HepG2 (cell line): ENCODE results near the gene SHISA4. TPM values are rescaled to one million over a fixed set of nuclear protein-coding genes. Genes with fewer than 3 reads are reported as not detected.

Source experiments
- ATAC-seq: fragments of 200-7000 bp; cut with Tn5 transposase; 3 replicates; pipeline ENCODE4 v1.9.1; 2020; ENCODE audit warnings: mild to moderate bottlenecking, moderate library complexity
- BruUV-seq: library from RNA; stranded (reverse); fragments of 400-500 nt; replicated peaks from 2 replicates; lab custom pipeline; 2021; lab: Mats Ljungman, UMichigan
- CTCF ChIA-PET: fragments of 300-600 bp; formaldehyde crosslinking; extraction: SDS; loops from one replicate; lab custom pipeline; 2021; ENCODE audit warnings: low total read pairs, inconsistent platforms, low intra/inter-chr PET ratio; lab: Yijun Ruan, JAX
- POLR2A ChIA-PET: fragments of 350-600 bp; sonication (Branson Sonifier 250); formaldehyde crosslinking; loops from one replicate; lab custom pipeline; 2020; ENCODE audit warnings: antibody characterized with exemption, inconsistent platforms; lab: Yijun Ruan, JAX
- DNase-seq: peaks from one replicate; pipeline ENCODE4 v3.0.0-alpha.2; 2015; ENCODE audit warnings: low spot score
- FAIRE-seq: peaks from 3 replicates; lab custom pipeline; 2011; peaks lifted over from hg19 to GRCh38; lab: Jason Lieb, UNC
- H2AFZ ChIP-seq: one replicate; pipeline ENCODE4 v1.6.1; 2011; ENCODE audit warnings: low read length, inconsistent platforms
- H3K27ac ChIP-seq: fragments of 300-600 bp; 3 replicates; pipeline ENCODE4 v1.8.0; 2011; ENCODE audit warnings: mixed run types, mild to moderate bottlenecking, mixed read lengths, low read length, inconsistent platforms; ENCODE audit not compliant: insufficient read depth; ENCODE audit errors: extremely low read length
- H3K27me3 ChIP-seq, 2 experiments: fragments of 200-600 bp in 1 of 2; 2 replicates in 1 of 2; 3 replicates in 1 of 2; pipeline versions ENCODE4 v1.6.0 to v1.8.0; 2011; ENCODE audit warnings: low read length in 2 of 2, mild to moderate bottlenecking in 2 of 2, moderate library complexity in 2 of 2, inconsistent platforms in 1 of 2; ENCODE audit not compliant: insufficient read depth in 2 of 2, control insufficient read depth in 1 of 2
- H3K36me3 ChIP-seq, 2 experiments: fragments of 200-600 bp in 1 of 2; replicated peaks in 1 of 2; 2 replicates in 1 of 2; 3 replicates in 1 of 2; pipeline versions ENCODE4 v1.5.1 to v1.8.0; 2011; ENCODE audit warnings: low read length in 2 of 2, inconsistent platforms in 1 of 2; ENCODE audit not compliant: insufficient read depth in 2 of 2, control insufficient read depth in 1 of 2
- H3K4me1 ChIP-seq: 2 replicates; pipeline ENCODE4 v1.5.1; 2012; ENCODE audit warnings: low read length, inconsistent platforms; ENCODE audit not compliant: insufficient read depth
- H3K4me2 ChIP-seq: 2 replicates; pipeline ENCODE4 v1.6.0; 2011; ENCODE audit warnings: low read depth, low read length, inconsistent platforms
- H3K4me3 ChIP-seq, 3 experiments: fragments of 200-600 bp in 1 of 3; sonication (generic), shearing (Covaris generic) in 1 of 3; replicated peaks in 1 of 3; 2 replicates each; pipeline ENCODE4 v1.5.1; 2011 to 2016; ENCODE audit warnings: low read length in 3 of 3, inconsistent platforms in 2 of 3, low read depth in 2 of 3, mild to moderate bottlenecking in 2 of 3, control low read depth in 1 of 3, mixed read lengths in 1 of 3; ENCODE audit not compliant: insufficient read depth in 1 of 3
- H3K79me2 ChIP-seq: one replicate; pipeline ENCODE4 v1.6.1; 2011; ENCODE audit warnings: low read length, inconsistent platforms; ENCODE audit not compliant: insufficient read depth
- H3K9ac ChIP-seq: 2 replicates; pipeline ENCODE4 v1.6.0; 2011; ENCODE audit warnings: mild to moderate bottlenecking, low read depth, low read length, inconsistent platforms; ENCODE audit not compliant: insufficient read depth
- H3K9me3 ChIP-seq: 2 replicates; pipeline ENCODE4 v1.5.1; 2012; ENCODE audit warnings: mild to moderate bottlenecking, low read length
- H4K20me1 ChIP-seq: 2 replicates; pipeline ENCODE4 v1.6.0; 2011; ENCODE audit warnings: inconsistent platforms, mild to moderate bottlenecking, low read length, moderate library complexity; ENCODE audit not compliant: insufficient read depth
- EHMT2 ChIP-seq: fragments of 200-600 bp; sonication (generic); IDR thresholded peaks from 2 replicates; pipeline ENCODE4 v1.7.0; 2017; ENCODE audit warnings: antibody characterized with exemption, low read depth, low read length, borderline replicate concordance
- FOXK1 ChIP-seq: sonication (generic); formaldehyde crosslinking; IDR thresholded peaks from 2 replicates; pipeline ENCODE4 v1.4.0; 2020; ENCODE audit warnings: low read depth, missing genetic modification reagents, borderline replicate concordance
- MAFK ChIP-seq, 2 experiments: IDR thresholded peaks in 1 of 2; conservative IDR thresholded peaks in 1 of 2; 2 replicates each; pipeline ENCODE4 v1.6.1; 2011; ENCODE audit warnings: improper control_type of control experiment in 2 of 2, low read length in 2 of 2
- MATR3 ChIP-seq: sonication (generic); formaldehyde crosslinking; IDR thresholded peaks from 2 replicates; pipeline ENCODE4 v1.4.0; 2020; ENCODE audit warnings: missing genetic modification reagents
- NR1H2 ChIP-seq: sonication (generic); formaldehyde crosslinking; IDR thresholded peaks from 2 replicates; pipeline ENCODE4 v1.8.1; 2022; ENCODE audit warnings: low read depth, missing genetic modification reagents, borderline replicate concordance
- PCBP1 ChIP-seq: fragments of 200-400 bp; formaldehyde crosslinking; IDR thresholded peaks from 2 replicates; pipeline ENCODE4 v1.6.1; 2017; ENCODE audit warnings: mild to moderate bottlenecking, low read depth, low read length, borderline replicate concordance
- RELA ChIP-seq: sonication (generic); formaldehyde crosslinking; IDR thresholded peaks from 2 replicates; pipeline ENCODE4 v1.4.0; 2020; ENCODE audit warnings: missing genetic modification reagents
- SKI ChIP-seq: fragments of 450-650 bp; IDR thresholded peaks from one replicate; pipeline ENCODE4 v1.6.1; 2018; ENCODE audit warnings: mild to moderate bottlenecking; ENCODE audit not compliant: partially characterized antibody
- SRSF4 ChIP-seq: fragments of 200-400 bp; formaldehyde crosslinking; IDR thresholded peaks from one replicate; pipeline ENCODE4 v1.6.1; 2018; ENCODE audit warnings: mild to moderate bottlenecking, low read depth, low read length, moderate library complexity; ENCODE audit not compliant: poor library complexity, severe bottlenecking
- SRY ChIP-seq: sonication (generic); formaldehyde crosslinking; IDR thresholded peaks from 2 replicates; pipeline ENCODE4 v1.8.0; 2022; ENCODE audit warnings: mild to moderate bottlenecking, missing genetic modification reagents
- ZBTB38 ChIP-seq: sonication (generic); formaldehyde crosslinking; IDR thresholded peaks from 2 replicates; pipeline ENCODE4 v1.5.1; 2020; ENCODE audit warnings: mild to moderate bottlenecking, missing genetic modification reagents
- ZFX ChIP-seq: sonication (generic); formaldehyde crosslinking; IDR thresholded peaks from 2 replicates; pipeline ENCODE4 v1.4.0; 2020; ENCODE audit warnings: mild to moderate bottlenecking, low read depth, missing genetic modification reagents, moderate library complexity
- ZNF205 ChIP-seq: IDR thresholded peaks from 2 replicates; pipeline ENCODE4 v1.6.1; 2018; ENCODE audit warnings: missing biosample characterization, missing genetic modification reagents
- ZNF207 ChIP-seq: fragments of 450-650 bp; IDR thresholded peaks from 2 replicates; pipeline ENCODE4 v1.6.1; 2016; ENCODE audit warnings: antibody characterized with exemption, borderline replicate concordance
- ZNF343 ChIP-seq: sonication (generic); formaldehyde crosslinking; IDR thresholded peaks from 2 replicates; pipeline ENCODE4 v1.4.0; 2020; ENCODE audit warnings: mild to moderate bottlenecking, missing genetic modification reagents
- ZNF367 ChIP-seq: sonication (generic); formaldehyde crosslinking; IDR thresholded peaks from 2 replicates; pipeline ENCODE4 v1.4.0; 2020; ENCODE audit warnings: missing genetic modification reagents, borderline replicate concordance
- ZNF570 ChIP-seq: sonication (generic); formaldehyde crosslinking; IDR thresholded peaks from 2 replicates; pipeline ENCODE4 v1.4.0; 2020; ENCODE audit warnings: mild to moderate bottlenecking, missing genetic modification reagents, borderline replicate concordance
- ZNF605 ChIP-seq: sonication (generic); formaldehyde crosslinking; IDR thresholded peaks from 2 replicates; pipeline ENCODE4 v1.8.0; 2022; ENCODE audit warnings: mild to moderate bottlenecking, missing genetic modification reagents
- WGBS: methylation state at CpG from one replicate; pipeline ENCODE4 v1.1.6; 2017; ENCODE audit warnings: low lambda C conversion rate; 5-methylcytosine and 5-hydroxymethylcytosine counted together
- in situ Hi-C: cut with HindIII; loops from 2 replicates; pipeline ENCODE4 v1.10.0; 2017; ENCODE audit warnings: low pct_unique_long_range_greater_than_20kb; ENCODE audit not compliant: extremely low pct_ligation_motif_present
- intact Hi-C: fragments of 100-400 bp; cut with micrococcal nuclease; formaldehyde crosslinking; loops from one replicate; pipeline ENCODE4 v1.10.0; 2022; ENCODE audit not compliant: unreplicated experiment
- polyA plus RNA-seq, 8 experiments: library from polyadenylated mRNA; depleted of rRNA in 3 of 8; stranded (reverse) in 7 of 8; unstranded in 1 of 8; fragments of >200 nt; fragmentation: Illumina TruSeq in 4 of 8; extraction: Trizol in 4 of 8; gene quantifications; 2 replicates each; pipeline versions ENCODE4 v1.2.1 to v1.2.3, GENCODE V29; 2011 to 2016; ENCODE audit warnings: low read depth in 4 of 8, missing spikeins in 1 of 8, mixed read lengths in 1 of 8; ENCODE audit not compliant: insufficient read depth in 1 of 8
- total RNA-seq, 5 experiments: library from RNA; depleted of rRNA; stranded (reverse); fragments of >200 nt; fragmentation: Illumina TruSeq; extraction: Trizol; gene quantifications; 2 replicates each; pipeline ENCODE4 v1.2.3, GENCODE V29; 2016; ENCODE audit warnings: low read depth in 1 of 5

SHISA4 gene
- total and polyA plus RNA-seq, 2 of the 13 experiments (the other 11 are each of a cell fraction or from before 2014, with no cell fraction given) = 0.51 to 1.0 TPM

- ChIA-PET CTCF (no interaction called here), POLR2A (no interaction called here)
- no peaks in the 10 kb centered on the region for H4K20me1 ChIP-seq
- TF ChIP-seq NR1H2 (CRISPR knock-in tag) = no peak
- TF ChIP-seq MAFK (conservative IDR thresholded peaks at IDR 0.05 in 1 of 2, IDR thresholded peaks at IDR 0.05 in 1 of 2; ENCODE audit: low read length in 2 of 2) = no peak
- TF ChIP-seq ZNF605 (CRISPR knock-in tag) = no peak
- no peak for TF ChIP-seq ZBTB38 (CRISPR knock-in tag)
- no peak for TF ChIP-seq ZNF570
- no peak for TF ChIP-seq SRY (CRISPR knock-in tag)
- TF ChIP-seq ZNF343 (CRISPR knock-in tag) = no peak
- TF ChIP-seq MATR3 (CRISPR knock-in tag) = no peak
- TF ChIP-seq PCBP1 = no peak
- TF ChIP-seq ZNF367 (CRISPR knock-in tag) = no peak
- no peak for TF ChIP-seq ZNF205 (CRISPR knock-in tag)
- TF ChIP-seq SRSF4 = no peak
- no peak for TF ChIP-seq EHMT2
- no peak for TF ChIP-seq SKI
- no peak for TF ChIP-seq RELA (CRISPR knock-in tag)
- no peak for TF ChIP-seq FOXK1
- TF ChIP-seq ZFX = no peak
- TF ChIP-seq ZNF207 = no peak
- 32% methylated on average over 4 of the region's 6 CpGs for WGBS
- no peak overlapping the region for H3K4me2 ChIP-seq
- H3K4me1 ChIP-seq = no peaks in the 10 kb centered on the region
- H3K27me3 ChIP-seq = peaks cover 2 to 23% of the 10 kb centered on the region in 2 experiments; a peak in 2 of 5 replicates
- BruUV-seq = no TSS peak
- FAIRE-seq (no peak), DNase-seq (no peak), ATAC-seq (no peak)
- no peak overlapping the region for H3K4me3 ChIP-seq
- H3K79me2 ChIP-seq = no peaks in the 10 kb centered on the region
- intact Hi-C loops (no loop called here), in situ Hi-C loops (no loop called here)
- no peaks in the 10 kb centered on the region for H3K9me3 ChIP-seq
- H3K9ac ChIP-seq = no peak overlapping the region
- no peak overlapping the region for H2AFZ ChIP-seq
- H3K27ac ChIP-seq = no peak overlapping the region
- H3K36me3 ChIP-seq = no peaks in the 10 kb centered on the region
These were observed 18.9 kb downstream of the SHISA4 start for GRCh38 chr1:201907621-201908020.
